H1 (cell line): ENCODE measurements around the gene TSFM. TPM values are rescaled to one million over a fixed set of nuclear protein-coding genes. Genes with fewer than 3 reads are reported as not detected.

Experiments
- CHD1 ChIP-seq: IDR thresholded peaks from 2 replicates; pipeline ENCODE4 v1.6.1; 2012; ENCODE audit warnings: low read depth, low read length, improper control_type of control experiment
- HDAC2 ChIP-seq, 2 experiments: fragments of 300-600 bp in 1 of 2; sonication (generic) in 1 of 2; IDR thresholded peaks; 2 replicates each; pipeline ENCODE4 v1.6.1; 2011 to 2012; ENCODE audit warnings: low read depth in 2 of 2, low read length in 2 of 2, mild to moderate bottlenecking in 2 of 2, moderate library complexity in 2 of 2, borderline replicate concordance in 1 of 2, inconsistent platforms in 1 of 2
- KDM4A ChIP-seq: IDR thresholded peaks from one replicate; pipeline ENCODE4 v1.7.1; 2012; ENCODE audit warnings: low read depth, mild to moderate bottlenecking, moderate library complexity, low read length, inconsistent platforms; ENCODE audit not compliant: severe bottlenecking
- MAFK ChIP-seq: IDR thresholded peaks from 2 replicates; pipeline ENCODE4 v1.6.1; 2012; ENCODE audit warnings: low read depth, mild to moderate bottlenecking, improper control_type of control experiment, low read length
- NRF1 ChIP-seq: IDR thresholded peaks from 2 replicates; pipeline ENCODE4 v1.6.1; 2011; ENCODE audit warnings: mild to moderate bottlenecking, low read depth, low read length, improper control_type of control experiment
- RAD21 ChIP-seq, 2 experiments: IDR thresholded peaks in 1 of 2; conservative IDR thresholded peaks in 1 of 2; 2 replicates each; pipeline ENCODE4 v1.6.1; 2011; ENCODE audit warnings: low read depth in 2 of 2, low read length in 2 of 2, improper control_type of control experiment in 1 of 2, inconsistent platforms in 1 of 2, mild to moderate bottlenecking in 1 of 2, moderate library complexity in 1 of 2
- RXRA ChIP-seq: IDR thresholded peaks from 2 replicates; pipeline ENCODE4 v1.6.1; 2011; ENCODE audit warnings: low read depth, mild to moderate bottlenecking, low read length, moderate library complexity; ENCODE audit not compliant: insufficient read depth
- SUZ12 ChIP-seq: fragments of 200-600 bp; sonication (generic); IDR thresholded peaks from 2 replicates; pipeline ENCODE4 v1.6.1; 2012; ENCODE audit warnings: mild to moderate bottlenecking, inconsistent platforms, low read length, moderate library complexity, mixed read lengths
- TEAD4 ChIP-seq: IDR thresholded peaks from 2 replicates; pipeline ENCODE4 v1.6.1; 2012; ENCODE audit warnings: low read depth, low read length, inconsistent platforms, mixed read lengths
- polyA plus RNA-seq, 7 experiments: library from polyadenylated mRNA; depleted of rRNA in 3 of 7; stranded (reverse) in 5 of 7; unstranded in 2 of 7; fragments of >200 nt in 5 of 7; fragments of 200-250 nt in 2 of 7; gene quantifications; 1 replicate in 5 of 7; 2 replicates in 1 of 7; 4 replicates in 1 of 7; pipeline versions ENCODE4 v1.2.1 to v1.2.3, GENCODE V29; 2011 to 2013; ENCODE audit warnings: missing spikeins in 2 of 7, mixed read lengths in 2 of 7
- total RNA-seq: library from RNA; stranded (reverse); fragmentation: NEBNext Ultra II Directional; extraction: Animal tissue kit (Norgen Biotek cat#: 25700); gene quantifications from 2 replicates; pipeline ENCODE4 v1.2.1, GENCODE V29; 2021
- TF ChIP-seq, protein P1 (sequence below): IDR thresholded peaks from 2 replicates; pipeline ENCODE4 v1.6.1; 2012; ENCODE audit warnings: low read length, inconsistent platforms

The TSFM gene
- total and polyA plus RNA-seq, 2 of the 8 experiments (the other 6 are each of a cell fraction or from before 2014, with no cell fraction given), result 17.4 to 49.8 TPM

DNA sequence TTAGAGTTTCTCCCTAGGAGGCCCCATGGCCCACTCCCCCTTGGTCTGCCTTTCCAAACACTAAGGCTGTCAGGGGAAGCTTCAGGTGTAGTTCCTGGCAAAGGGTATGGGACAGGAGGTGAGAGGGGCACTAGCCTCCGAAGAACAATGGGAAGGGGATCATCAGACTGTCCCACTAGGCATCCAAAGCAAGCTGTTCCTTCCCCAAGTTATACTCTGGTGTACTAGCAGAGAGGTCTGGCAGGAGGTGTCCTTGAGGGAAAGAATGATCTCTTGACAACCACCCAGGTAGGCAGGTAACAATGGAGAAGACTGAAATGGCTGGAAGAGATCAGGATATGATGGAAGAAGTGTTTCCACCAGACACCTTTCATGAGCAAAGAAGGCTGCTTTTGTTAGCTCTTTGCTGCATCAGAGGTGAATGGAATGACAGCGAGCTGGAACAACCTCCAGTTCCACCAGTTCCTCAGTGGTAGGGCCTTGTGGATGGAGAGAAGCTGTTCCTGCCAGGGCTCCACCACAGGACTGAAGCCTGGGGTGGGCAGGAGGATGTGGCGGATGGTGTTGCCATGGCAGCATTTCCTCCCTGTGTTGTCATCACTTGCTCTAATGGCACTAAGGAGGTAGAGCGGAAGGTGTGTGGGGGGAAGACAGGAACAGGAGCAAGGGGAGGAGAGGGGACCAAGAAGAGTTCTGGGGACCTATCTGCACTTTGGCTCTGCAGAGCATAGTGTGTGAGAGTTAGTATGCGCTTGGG, 41.8 kb upstream of the TSFM start (continued):
- TF ChIP-seq HDAC2 (IDR thresholded peaks at IDR 0.05; ENCODE audit: borderline replicate concordance in 1 of 2, low read depth in 2 of 2, low read length in 2 of 2) (no peak), MAFK (no peak), TEAD4 (no peak), KDM4A (no peak), CHD1 (no peak), SUZ12 (no peak), RXRA (no peak), RAD21 (IDR thresholded peaks at IDR 0.05 in 1 of 2, conservative IDR thresholded peaks at IDR 0.05 in 1 of 2; ENCODE audit: low read depth in 2 of 2, low read length in 2 of 2) (no peak), NRF1 (no peak)
- TF ChIP-seq, protein P1, sequence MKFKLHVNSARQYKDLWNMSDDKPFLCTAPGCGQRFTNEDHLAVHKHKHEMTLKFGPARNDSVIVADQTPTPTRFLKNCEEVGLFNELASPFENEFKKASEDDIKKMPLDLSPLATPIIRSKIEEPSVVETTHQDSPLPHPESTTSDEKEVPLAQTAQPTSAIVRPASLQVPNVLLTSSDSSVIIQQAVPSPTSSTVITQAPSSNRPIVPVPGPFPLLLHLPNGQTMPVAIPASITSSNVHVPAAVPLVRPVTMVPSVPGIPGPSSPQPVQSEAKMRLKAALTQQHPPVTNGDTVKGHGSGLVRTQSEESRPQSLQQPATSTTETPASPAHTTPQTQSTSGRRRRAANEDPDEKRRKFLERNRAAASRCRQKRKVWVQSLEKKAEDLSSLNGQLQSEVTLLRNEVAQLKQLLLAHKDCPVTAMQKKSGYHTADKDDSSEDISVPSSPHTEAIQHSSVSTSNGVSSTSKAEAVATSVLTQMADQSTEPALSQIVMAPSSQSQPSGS, result no peak
